Spleen (tissue), 11 donors: ENCODE measurements around the gene CIB1. TPM values are rescaled to one million over a fixed set of nuclear protein-coding genes. Genes with fewer than 3 reads are reported as not detected.

ENCODE experiments used
- DNase-seq: peaks from one replicate; pipeline ENCODE4 v3.0.0-alpha.2; 2020
- H3K27ac ChIP-seq, 8 donors: fragments of 200-600 bp; sonication (generic) in 7 of 8; 1 replicate in 4 of 8; 2 replicates in 4 of 8; pipeline versions ENCODE4 v1.5.0 to v1.8.0; 2016 to 2021; ENCODE audit warnings: inconsistent platforms in 4 of 8, mild to moderate bottlenecking in 4 of 8, moderate library complexity in 1 of 8
- H3K27me3 ChIP-seq, 7 donors: fragments of 200-600 bp; sonication (generic) in 6 of 7; replicated peaks in 1 of 7; 1 replicate in 4 of 7; 2 replicates in 3 of 7; pipeline versions ENCODE4 v1.5.0 to v1.8.0; 2016 to 2021; ENCODE audit warnings: inconsistent platforms in 3 of 7, mild to moderate bottlenecking in 1 of 7
- H3K36me3 ChIP-seq, 6 donors: fragments of 200-600 bp; sonication (generic) in 5 of 6; 1 replicate in 4 of 6; 2 replicates in 2 of 6; pipeline versions ENCODE4 v1.5.0 to v1.8.0; 2016 to 2021; ENCODE audit warnings: inconsistent platforms in 2 of 6
- H3K4me1 ChIP-seq, 6 donors: fragments of 200-600 bp; sonication (generic) in 5 of 6; 1 replicate in 3 of 6; 2 replicates in 3 of 6; pipeline versions ENCODE4 v1.5.0 to v1.8.0; 2016 to 2021; ENCODE audit warnings: inconsistent platforms in 3 of 6
- H3K4me3 ChIP-seq, 8 donors: fragments of 200-600 bp; sonication (generic) in 7 of 8; 1 replicate in 4 of 8; 2 replicates in 4 of 8; pipeline versions ENCODE4 v1.5.0 to v1.8.0; 2016 to 2021; ENCODE audit warnings: inconsistent platforms in 4 of 8, mild to moderate bottlenecking in 4 of 8, moderate library complexity in 2 of 8
- H3K9me3 ChIP-seq, 8 donors: fragments of 200-600 bp; sonication (generic) in 7 of 8; 1 replicate in 4 of 8; 2 replicates in 4 of 8; pipeline versions ENCODE4 v1.5.0 to v1.8.0; 2016 to 2021; ENCODE audit warnings: inconsistent platforms in 4 of 8
- CTCF ChIP-seq, 11 experiments: fragments of 200-600 bp in 7 of 11; fragments of 450-650 bp in 4 of 11; sonication (generic) in 4 of 11; IDR thresholded peaks in 8 of 11; conservative IDR thresholded peaks in 3 of 11; 1 replicate in 7 of 11; 2 replicates in 4 of 11; pipeline versions ENCODE4 v1.4.0 to v1.8.0; 2016 to 2021; ENCODE audit warnings: antibody characterized with exemption in 11 of 11, inconsistent platforms in 4 of 11, mild to moderate bottlenecking in 1 of 11
- POLR2A ChIP-seq, 3 donors: fragments of 450-650 bp; IDR thresholded peaks; one replicate each; pipeline ENCODE4 v1.5.1; 2017; ENCODE audit warnings: antibody characterized with exemption in 3 of 3, mild to moderate bottlenecking in 1 of 3
- POLR2AphosphoS5 ChIP-seq, 3 donors: sonication (generic); formaldehyde crosslinking; IDR thresholded peaks; one replicate each; pipeline ENCODE4 v1.5.1; 2017; ENCODE audit warnings: antibody characterized with exemption in 3 of 3
- WGBS, 5 donors: extraction: QIAGEN DNeasy Blood & Tissue Kit in 3 of 5; methylation state at CpG; one replicate each; pipeline versions ENCODE4 v1.1.5 to v1.1.7; 2013 to 2018; 5-methylcytosine and 5-hydroxymethylcytosine counted together
- intact Hi-C: fragments of 100-400 bp; cut with DNase I; formaldehyde crosslinking; loops from one replicate; pipeline ENCODE4 v1.15.0; 2023; ENCODE audit warnings: low total_unique reads
- polyA plus RNA-seq, 3 donors: library from polyadenylated mRNA; stranded (reverse); fragments of 200-250 nt; gene quantifications; one replicate each; pipeline ENCODE4 v1.2.1, GENCODE V29; 2013
- total RNA-seq, 7 donors: library from RNA; depleted of rRNA in 3 of 7; stranded (reverse); fragments of >200 nt in 3 of 7; fragmentation: NEBNext Ultra II Directional in 4 of 7; extraction: Animal tissue kit (Norgen Biotek cat#: 25700) in 4 of 7; gene quantifications; one replicate each; pipeline versions ENCODE4 v1.1.0 to v1.2.1, GENCODE V29; 2016 to 2021
- donor health status: healthy with polysubstance abuse.
- donor health status: DM: no; HTN: no; CAD: no; lungs with moderate emphysema.
- donor health status: DM: no; HTN: no; CAD: no.
- donor health status: Bipolar disorder and iron deficiency.
- donor health status: healthy.
- donor health status: DM: no; HTN: no; CAD: no.
- donor health status: DM: yes; HTN: yes; CAD: no.

CIB1 gene
- total and polyA plus RNA-seq, 10 donors = 31.7 to 247 (median 79.0) TPM

GRCh38 chr15:90192961-90193786, 40.6 kb downstream of the CIB1 start:
- TF ChIP-seq POLR2A (IDR thresholded peaks at IDR 0.05) (no peak), POLR2AphosphoS5 (IDR thresholded peaks at IDR 0.05) (no peak), CTCF (IDR thresholded peaks at IDR 0.05 in 8 of 11, conservative IDR thresholded peaks at IDR 0.05 in 3 of 11) (no peak)
- peak; percentile 66 for DNase-seq
- Histone ChIP-seq H3K4me3 (peak overlapping the region in 1 of 8 donors; percentile 60), H3K27ac (peak overlapping the region; percentile 29 to 98 (median 88)), H3K36me3 (peaks cover 0 to 16% (median 0%) of the 10 kb centered on the region in 6 donors), H3K4me1 (peaks cover 36 to 89% (median 72%) of the 10 kb centered on the region in 6 donors), H3K9me3 (no peaks in the 10 kb centered on the region), H3K27me3 (no peaks in the 10 kb centered on the region)
- intact Hi-C loops = no loop called here
- 37 to 58% (median 43%) methylated on average over 15 to 16 of the region's 16 CpGs for WGBS, 5 donors

DNA sequence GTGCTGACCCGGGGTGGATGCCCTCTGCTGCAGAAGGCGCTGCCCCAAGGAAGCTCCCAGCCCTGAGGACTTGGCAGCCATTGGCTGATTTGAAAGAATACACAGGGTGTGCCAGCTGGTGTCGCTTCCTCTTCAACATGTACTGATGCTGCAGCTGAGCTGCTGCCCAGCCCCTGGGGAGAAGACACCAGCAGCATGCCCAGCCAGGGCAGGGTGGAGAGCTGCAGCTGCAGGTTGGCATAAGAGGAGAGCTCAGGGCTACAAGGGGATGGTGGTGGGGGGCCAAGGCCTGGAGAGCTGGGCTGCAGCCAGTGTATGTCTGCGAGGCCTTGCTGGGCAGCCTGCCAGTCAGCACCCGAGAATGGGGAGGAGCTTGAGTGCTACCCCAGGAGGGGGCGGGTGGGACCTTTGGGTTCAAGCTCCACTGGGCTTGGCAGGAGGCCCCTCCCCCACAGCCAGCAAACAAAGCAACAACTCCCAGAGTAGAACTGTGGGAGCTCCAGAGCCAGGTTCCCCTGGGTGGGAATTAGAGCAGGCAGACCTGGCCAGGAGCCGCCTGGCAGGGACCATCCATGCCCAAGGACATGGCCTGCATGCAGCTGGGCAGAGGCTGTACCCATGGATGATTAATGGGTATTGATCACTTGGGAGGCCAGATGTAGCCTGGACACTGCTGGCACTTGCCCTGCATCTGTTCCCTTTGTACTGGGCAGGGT, 41.8 kb downstream of the CIB1 start:
- intact Hi-C loops = no loop called here
- Histone ChIP-seq H3K9me3 (no peaks in the 10 kb centered on the region), H3K27ac (peak overlapping the region; percentile 9 to 98 (median 88)), H3K4me1 (peaks cover 40 to 98% (median 84%) of the 10 kb centered on the region in 6 donors), H3K36me3 (peaks cover 0 to 14% (median 0%) of the 10 kb centered on the region in 6 donors), H3K4me3 (peak overlapping the region in 6 of 8 donors; percentile 4 to 60 (median 22)), H3K27me3 (no peaks in the 10 kb centered on the region)
- peak; percentile 94 for DNase-seq
- peak; percentile 80 to 86 (median 86) for TF ChIP-seq POLR2AphosphoS5 (IDR thresholded peaks at IDR 0.05)
- no peak for TF ChIP-seq POLR2A (IDR thresholded peaks at IDR 0.05)
- TF ChIP-seq CTCF (IDR thresholded peaks at IDR 0.05 in 8 of 11, conservative IDR thresholded peaks at IDR 0.05 in 3 of 11) = no peak
- WGBS, 5 donors = 8 to 25% (median 18%) methylated on average over 4 to 7 of the region's 7 CpGs

DNA sequence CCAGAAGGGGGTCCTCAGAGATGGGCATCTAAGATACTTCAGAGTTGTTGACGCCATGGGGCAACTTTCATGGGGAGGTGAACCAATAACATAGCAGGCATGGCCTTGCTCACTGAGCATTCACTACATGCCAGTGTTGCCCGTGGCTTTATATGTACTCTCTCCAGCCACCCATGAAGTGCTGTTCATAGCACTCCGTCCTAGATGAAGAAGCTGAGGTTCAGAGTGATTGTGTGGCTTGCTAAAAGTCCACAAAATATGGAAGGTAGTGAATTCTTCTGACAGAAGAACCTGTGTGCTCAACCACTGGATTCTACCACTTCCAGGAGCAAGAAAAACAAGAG, 42.4 kb downstream of the CIB1 start:
- no peaks in the 10 kb centered on the region for H3K9me3 ChIP-seq
- DNase-seq = no peak
- no peaks in the 10 kb centered on the region for H3K27me3 ChIP-seq
- TF ChIP-seq POLR2A (IDR thresholded peaks at IDR 0.05) = no peak
- TF ChIP-seq POLR2AphosphoS5 (IDR thresholded peaks at IDR 0.05) = no peak
- no peak for TF ChIP-seq CTCF (IDR thresholded peaks at IDR 0.05 in 8 of 11, conservative IDR thresholded peaks at IDR 0.05 in 3 of 11)
- intact Hi-C loops = no loop called here
- peak overlapping the region in 4 of 8 donors; percentile 4 to 60 (median 22) for H3K4me3 ChIP-seq
- H3K36me3 ChIP-seq = peaks cover 0 to 11% (median 0%) of the 10 kb centered on the region in 6 donors
- WGBS, 5 donors = 54 to 79% (median 66%) methylated on average over 2 to 3 of the region's 3 CpGs
- peaks cover 44 to 99% (median 91%) of the 10 kb centered on the region in 6 donors for H3K4me1 ChIP-seq
- peak overlapping the region; percentile 9 to 98 (median 88) for H3K27ac ChIP-seq
